ENCODE results near the gene ALPL.
"Not testable (repeated sequence)": the region's sequence is repeated elsewhere in the genome, so short reads cannot be mapped to it uniquely, and the experiment has no call there.

ALPL gene

DNA sequence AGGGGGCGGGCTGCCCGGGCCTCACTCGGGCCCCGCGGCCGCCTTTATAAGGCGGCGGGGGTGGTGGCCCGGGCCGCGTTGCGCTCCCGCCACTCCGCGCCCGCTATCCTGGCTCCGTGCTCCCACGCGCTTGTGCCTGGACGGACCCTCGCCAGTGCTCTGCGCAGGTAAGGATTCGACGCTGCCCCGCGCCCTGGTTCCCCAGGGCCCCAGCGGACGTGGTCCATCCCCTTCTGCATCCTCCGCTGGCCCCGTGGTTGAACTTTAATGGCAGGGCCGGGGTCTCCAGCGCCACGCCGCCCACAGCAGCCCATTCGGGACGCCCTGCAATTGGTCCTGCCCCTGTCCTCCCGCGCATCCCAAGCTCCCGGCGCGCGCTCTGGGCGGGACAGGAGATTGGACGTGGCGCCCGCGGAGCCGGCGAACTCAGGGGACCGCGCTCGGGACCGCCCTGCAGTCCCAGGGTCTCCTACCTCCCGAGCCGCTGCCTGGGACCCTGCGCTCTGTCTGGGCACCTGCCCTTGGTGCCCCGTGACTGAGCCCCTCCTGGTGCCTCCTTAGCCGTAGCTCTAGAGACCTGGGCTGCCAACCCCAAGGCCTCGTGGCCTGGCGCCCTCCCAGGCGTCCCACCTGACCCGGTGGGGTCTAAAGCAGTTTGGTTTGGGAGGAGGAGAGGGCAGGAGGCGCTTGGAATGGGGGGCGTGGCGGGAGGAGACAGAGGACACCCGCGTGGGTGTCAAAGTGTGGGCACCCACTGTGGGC, at the start of gene ALPL:
TSS of gene ALPL (plus strand) at position 73 of the 762 bp plus-strand sequence. CDS start 44,659 bp downstream, outside the sequence.
- FAIRE-seq (no peak), DNase-seq (ENCODE audit: low spot score) (no peak)

DNA sequence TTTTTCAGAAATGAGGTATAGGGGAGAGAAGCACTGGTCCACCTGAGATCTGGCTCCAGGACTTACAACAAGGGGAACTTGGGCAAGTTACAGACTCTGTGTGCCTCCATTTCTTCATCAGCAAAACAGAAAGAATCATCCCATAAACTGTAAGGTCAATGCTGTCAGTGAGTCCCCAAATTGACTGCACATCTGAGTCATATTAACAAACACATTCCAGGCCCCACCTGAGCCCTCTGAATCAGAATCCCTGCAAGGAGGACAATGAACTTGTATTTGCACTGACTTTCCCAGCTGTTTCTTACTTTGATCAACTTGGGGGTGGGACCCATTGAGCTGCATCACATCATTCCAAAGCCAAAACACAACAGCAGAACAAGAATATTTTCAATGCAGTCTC, 44.1 kb upstream of the ALPL start:
- DNase-seq (ENCODE audit: low spot score) = not testable (repeated sequence)

DNA sequence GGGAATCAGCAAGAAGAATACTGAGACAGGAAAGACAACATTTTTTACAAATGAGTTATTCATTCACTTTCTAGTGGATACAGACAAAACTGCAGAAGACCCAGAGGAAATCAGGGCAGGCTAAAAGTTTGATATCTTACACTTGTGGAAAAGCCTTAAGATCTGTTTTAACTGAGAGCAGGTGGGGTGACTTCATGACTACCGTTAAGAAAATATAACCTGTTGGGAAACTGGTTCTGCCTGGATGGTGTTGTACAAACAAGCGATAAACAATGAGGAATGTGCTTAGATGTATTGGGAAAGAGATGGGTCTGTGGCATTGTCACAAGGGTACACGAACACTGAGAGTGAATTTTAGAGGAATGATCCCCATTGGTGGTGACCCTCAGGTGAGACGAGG, 41.3 kb upstream of the ALPL start:
- DNase-seq (ENCODE audit: low spot score); FAIRE-seq: not testable (repeated sequence)

More for the DNA sequence above, 44.1 kb upstream of the ALPL start:
- FAIRE-seq = not testable (repeated sequence)

DNA sequence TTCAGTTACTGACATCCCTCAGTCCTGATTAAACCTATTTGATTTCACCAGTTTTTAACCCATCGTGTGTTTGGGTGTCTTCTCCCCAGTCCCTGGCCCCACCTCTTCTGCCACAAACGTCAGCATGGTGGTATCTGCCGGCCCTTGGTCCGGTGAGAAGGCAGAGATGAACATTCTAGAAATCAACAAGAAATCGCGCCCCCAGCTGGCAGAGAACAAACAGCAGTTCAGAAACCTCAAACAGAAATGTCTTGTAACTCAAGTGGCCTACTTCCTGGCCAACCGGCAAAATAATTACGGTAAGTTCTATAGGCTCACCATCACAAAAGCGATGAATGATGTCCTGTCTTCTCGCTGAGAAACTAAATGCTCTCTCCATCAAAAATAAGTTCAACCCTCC, 40.6 kb upstream of the ALPL start:
- DNase-seq (ENCODE audit: low spot score) (no peak), FAIRE-seq (no peak)

DNA sequence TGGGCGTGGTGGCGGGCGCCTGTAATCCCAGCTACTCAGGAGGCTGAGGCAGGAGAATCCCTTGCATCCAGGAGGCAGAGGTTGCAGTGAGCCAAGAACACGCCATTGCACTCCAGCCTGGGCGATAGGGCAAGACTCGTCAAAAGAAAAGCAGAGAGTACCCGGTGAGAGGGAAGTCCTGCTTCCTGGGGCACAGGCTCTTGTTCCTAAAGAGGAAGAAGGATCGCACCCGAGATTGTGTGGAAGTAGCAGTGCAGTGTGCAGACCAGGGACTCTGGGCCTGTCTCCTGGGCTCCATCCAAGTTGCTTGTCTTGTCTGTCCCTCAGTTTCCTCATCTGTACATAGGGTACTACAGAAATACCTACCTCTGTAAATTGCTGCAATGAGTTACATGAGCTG, 39.6 kb upstream of the ALPL start:
- DNase-seq (ENCODE audit: low spot score) = no peak
- no peak for FAIRE-seq

DNA sequence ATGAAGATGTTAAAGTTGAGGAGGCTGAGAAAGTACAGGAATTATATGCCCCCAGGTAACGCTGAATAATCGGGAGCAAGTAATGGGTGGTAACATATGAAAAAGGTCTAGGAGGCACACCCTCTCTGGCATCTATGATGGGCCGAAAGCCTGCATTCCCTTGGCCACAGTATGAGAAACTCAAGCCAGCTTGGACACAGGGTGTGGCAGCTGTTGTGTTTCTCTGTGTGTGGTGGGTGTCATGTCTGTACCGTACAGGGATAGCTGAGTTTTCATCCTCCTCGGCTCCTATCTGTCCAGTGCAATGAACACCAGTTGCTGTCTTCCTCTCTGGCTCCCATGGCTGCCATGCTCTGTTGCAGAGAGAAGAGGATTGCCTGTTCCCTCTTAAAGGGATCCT, 36.4 kb upstream of the ALPL start:
- FAIRE-seq = no peak

DNA sequence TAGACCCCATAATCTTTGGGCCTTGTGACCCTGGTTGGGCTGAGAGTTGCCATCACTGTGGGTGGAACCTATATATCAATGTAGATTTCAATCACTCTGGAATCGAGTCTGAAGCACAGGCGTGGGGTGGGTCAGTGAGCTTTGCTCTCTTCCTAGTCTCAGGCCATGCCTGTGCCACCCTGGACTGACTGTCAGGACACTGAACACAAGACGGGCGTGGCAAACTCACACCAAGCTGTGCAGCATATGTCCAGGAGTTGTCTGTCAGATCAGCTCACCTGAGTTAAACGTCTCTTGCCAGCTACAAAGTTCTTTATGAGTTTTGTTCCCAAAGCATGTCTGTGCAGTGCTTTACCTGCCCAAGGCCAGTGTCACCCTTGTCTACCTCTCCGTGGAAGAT, 30.9 kb upstream of the ALPL start:
- no peak for DNase-seq (ENCODE audit: low spot score)
- no peak for FAIRE-seq

More for the DNA sequence above, 36.4 kb upstream of the ALPL start:
- no peak for DNase-seq (ENCODE audit: low spot score)

GRCh38 chr1:21483881-21484280, 25.3 kb upstream of the ALPL start:
- not testable (repeated sequence) for FAIRE-seq; DNase-seq (ENCODE audit: low spot score)

DNA sequence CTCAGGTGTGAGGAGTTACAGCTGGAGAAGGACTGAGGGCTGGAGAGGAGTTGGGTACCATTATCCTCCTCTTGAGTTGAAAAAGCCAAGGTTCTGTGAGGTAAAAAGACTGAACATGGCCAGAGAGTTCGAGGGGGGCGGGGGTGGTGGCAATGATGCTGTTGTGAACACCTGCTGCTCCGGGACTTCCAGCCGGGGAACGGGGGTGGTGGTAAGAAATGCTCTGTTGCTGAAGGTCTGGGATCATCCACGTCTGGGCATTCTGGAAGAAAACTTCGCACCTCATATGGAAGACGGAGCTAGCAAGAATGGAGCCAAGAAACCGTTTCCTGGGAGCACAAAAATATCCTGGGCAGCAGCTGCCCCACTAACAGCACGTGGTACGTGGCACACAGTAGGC, 20.1 kb upstream of the ALPL start:
- no peak for FAIRE-seq
- no peak for DNase-seq (ENCODE audit: low spot score)

DNA sequence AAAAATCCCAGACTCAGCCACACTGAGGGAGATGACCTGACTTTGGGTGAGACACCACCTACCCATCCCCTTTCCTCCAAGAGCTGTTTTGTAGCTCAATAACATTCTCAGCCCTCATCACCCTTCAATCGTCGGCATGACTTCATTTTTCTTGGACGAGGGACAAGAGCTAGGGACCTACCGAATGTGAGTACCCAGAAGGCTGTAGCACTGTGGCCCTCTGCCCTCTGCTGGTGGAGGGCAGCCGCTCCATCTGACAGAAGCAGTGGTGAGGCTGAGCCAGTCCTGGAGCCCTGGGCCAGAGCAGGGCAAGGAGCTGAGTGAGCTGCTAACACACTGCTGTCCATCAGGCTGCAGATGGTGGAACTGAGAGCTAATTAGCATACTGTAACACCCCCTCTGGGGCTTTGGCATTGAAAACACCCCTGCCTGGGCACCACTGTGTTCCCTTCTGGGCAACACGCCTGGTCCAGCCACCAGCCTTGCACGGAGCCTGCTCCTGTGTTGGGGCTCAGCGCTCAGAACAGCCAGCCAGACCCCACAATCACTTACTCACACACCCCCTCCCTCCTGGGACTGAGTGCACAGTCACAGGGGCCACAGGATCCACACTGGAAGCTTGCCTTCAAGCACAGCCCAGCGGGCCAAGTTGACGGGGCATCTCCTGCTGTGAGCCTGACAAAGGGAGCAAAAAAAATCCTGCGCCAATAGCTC, 18.3 kb upstream of the ALPL start:
- DNase-seq (ENCODE audit: low spot score) (peak; percentile 20), FAIRE-seq (no peak)

GRCh38 chr1:21491488-21492355, 17.5 kb upstream of the ALPL start:
- FAIRE-seq (no peak), DNase-seq (ENCODE audit: low spot score) (no peak)

- FAIRE-seq (no peak), DNase-seq (ENCODE audit: low spot score) (no peak)
These were observed 16.9 kb upstream of the ALPL start for GRCh38 chr1:21492356-21492625.

GRCh38 chr1:21494196-21494595, 15.0 kb upstream of the ALPL start:
- no peak for FAIRE-seq
- DNase-seq (ENCODE audit: low spot score) = no peak

DNA sequence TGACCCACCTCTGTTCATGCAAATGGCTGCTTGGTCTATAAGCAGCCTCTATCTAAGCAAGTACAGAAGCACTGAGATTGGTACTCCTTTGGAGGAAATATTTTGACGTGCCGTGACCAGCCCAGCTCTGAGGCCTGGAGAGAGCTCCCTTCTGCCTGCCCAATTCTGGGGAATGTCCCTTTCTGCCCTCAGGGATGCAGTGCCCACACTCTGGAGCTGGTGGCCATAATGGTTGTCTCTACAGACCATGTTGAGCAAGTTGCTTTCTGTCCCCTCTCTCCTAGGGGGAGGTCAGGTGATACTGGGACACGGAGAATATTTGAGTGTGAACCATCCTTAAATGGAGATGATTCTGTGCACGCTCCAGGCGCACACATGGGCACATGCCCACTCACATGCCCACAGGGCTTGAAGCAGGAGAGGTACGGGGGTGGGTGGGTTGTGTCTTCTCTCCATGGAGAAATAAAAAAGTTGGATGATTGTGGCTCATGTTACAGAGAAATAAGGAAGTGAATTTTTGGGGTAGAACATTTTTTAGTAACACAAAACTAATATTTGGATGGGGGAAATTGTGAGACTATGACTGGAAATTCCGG, 13.9 kb upstream of the ALPL start:
- FAIRE-seq (no peak), DNase-seq (ENCODE audit: low spot score) (no peak)

GRCh38 chr1:21496063-21496462, 13.2 kb upstream of the ALPL start:
- FAIRE-seq (no peak), DNase-seq (ENCODE audit: low spot score) (no peak)

GRCh38 chr1:21496886-21497285, 12.3 kb upstream of the ALPL start:
- FAIRE-seq = no peak

GRCh38 chr1:21497466-21498061, 11.7 kb upstream of the ALPL start:
- FAIRE-seq = no peak
- no peak for DNase-seq (ENCODE audit: low spot score)

More at GRCh38 chr1:21496886-21497285, 12.3 kb upstream of the ALPL start:
- no peak for DNase-seq (ENCODE audit: low spot score)

- no peak for FAIRE-seq
- no peak for DNase-seq (ENCODE audit: low spot score)
These were observed 9.8 kb upstream of the ALPL start for GRCh38 chr1:21499283-21499950.

DNA sequence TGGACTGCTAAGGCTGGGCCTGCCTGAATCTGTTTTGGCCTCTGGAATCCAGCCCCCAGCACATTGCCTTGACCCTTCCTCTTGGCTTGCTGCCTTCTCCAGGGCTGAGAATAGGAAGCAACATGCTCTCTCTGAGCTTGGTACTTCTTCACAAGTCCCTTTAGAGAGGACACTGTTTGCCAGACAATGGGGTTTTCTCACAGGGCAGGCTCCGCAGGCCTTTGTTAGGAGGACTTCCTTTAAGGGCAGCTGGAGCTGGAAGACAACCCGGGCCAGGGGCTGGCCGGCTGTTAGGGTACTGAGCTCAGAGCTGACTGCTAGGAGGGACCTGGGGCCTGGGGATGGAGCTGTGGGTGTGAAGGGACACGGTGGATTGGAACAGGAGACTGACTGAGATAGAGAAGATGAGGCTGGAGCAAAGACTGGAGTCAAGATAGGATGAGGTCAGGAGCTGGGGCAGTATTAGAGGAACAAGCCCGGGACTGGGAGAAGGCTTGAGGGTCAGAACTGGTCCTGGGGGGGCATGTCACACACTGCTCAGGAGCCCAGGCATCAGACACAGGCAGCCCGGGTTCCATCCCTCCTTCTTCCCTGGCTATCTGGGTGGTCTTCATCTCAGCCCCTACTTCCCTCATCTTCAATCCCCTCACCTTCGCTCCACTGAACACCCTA, 5.4 kb upstream of the ALPL start:
- no peak for DNase-seq (ENCODE audit: low spot score)
- no peak for FAIRE-seq

DNA sequence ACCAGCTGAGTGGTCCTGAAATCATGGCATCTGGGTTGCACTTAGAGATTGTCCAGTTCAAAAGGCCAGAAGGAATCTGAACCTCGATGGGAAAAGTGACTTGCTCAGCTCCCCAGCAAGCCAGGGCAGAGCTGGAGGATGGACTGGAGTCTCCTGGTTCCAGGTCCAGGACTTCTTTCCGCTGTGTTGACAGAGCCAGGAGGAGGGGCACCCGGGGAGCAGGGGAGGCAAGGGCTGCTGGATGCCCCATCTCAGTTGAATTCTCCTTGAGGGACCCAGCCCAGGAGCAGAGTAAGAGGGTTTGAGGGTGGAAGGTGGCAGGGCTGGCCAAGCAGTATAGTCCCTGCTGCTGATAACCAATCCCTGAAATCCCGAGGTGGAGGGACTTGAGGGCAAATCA, 2.4 kb upstream of the ALPL start:
- FAIRE-seq = no peak

More for the DNA sequence above, 2.4 kb upstream of the ALPL start:
- DNase-seq (ENCODE audit: low spot score) = no peak
